Mononuclear cell (primary cell): ENCODE measurements around the gene MAP1S. TPM values are rescaled to one million over a fixed set of nuclear protein-coding genes. Genes with fewer than 3 reads are reported as not detected.

Experiments
- H3K27me3 ChIP-seq: 2 replicates; pipeline ENCODE4 v1.6.0; 2011; ENCODE audit warnings: low read length, control low read depth; ENCODE audit not compliant: insufficient read depth
- H3K4me1 ChIP-seq: 2 replicates; pipeline ENCODE4 v1.5.1; 2011; ENCODE audit warnings: mild to moderate bottlenecking, low read length, control low read depth; ENCODE audit not compliant: insufficient read depth
- H3K4me3 ChIP-seq: 2 replicates; pipeline ENCODE4 v1.5.1; 2011; ENCODE audit warnings: mild to moderate bottlenecking, low read length, moderate library complexity
- H3K9me3 ChIP-seq: 2 replicates; pipeline ENCODE4 v1.5.1; 2011; ENCODE audit warnings: low read depth, mild to moderate bottlenecking, control low read depth, low read length
- total RNA-seq: library from RNA; depleted of rRNA; stranded (reverse); fragments of >200 nt; gene quantifications from one replicate; pipeline ENCODE4 v1.2.3, GENCODE V29; 2012

Gene MAP1S
- total RNA-seq, 1 donor = 18.8 TPM

GRCh38 chr19:17686592-17687024 is 32.7 kb upstream of the MAP1S start:
- H3K27me3 ChIP-seq = peaks cover 53% of the 10 kb centered on the region

GRCh38 chr19:17687141-17687856 is 32.0 kb upstream of the MAP1S start:
- Histone ChIP-seq H3K4me3 (no peak overlapping the region), H3K27me3 (peaks cover 52% of the 10 kb centered on the region), H3K9me3 (no peaks in the 10 kb centered on the region), H3K4me1 (peaks cover 12% of the 10 kb centered on the region)

More at GRCh38 chr19:17686592-17687024, 32.7 kb upstream of the MAP1S start:
- Histone ChIP-seq H3K9me3 (no peaks in the 10 kb centered on the region), H3K4me3 (no peak overlapping the region), H3K4me1 (peaks cover 12% of the 10 kb centered on the region)

GRCh38 chr19:17687857-17688784 is 31.2 kb upstream of the MAP1S start, which contains the start of gene UNC13A:
Gene UNC13A, minus strand, starts transcription at chr19:17688354. Its CDS starts 155 bp downstream, at chr19:17688199.
- peaks cover 52% of the 10 kb centered on the region for H3K27me3 ChIP-seq
- no peaks in the 10 kb centered on the region for H3K9me3 ChIP-seq
- peaks cover 12% of the 10 kb centered on the region for H3K4me1 ChIP-seq
- H3K4me3 ChIP-seq = no peak within 1 kb of the TSS

- Histone ChIP-seq H3K9me3 (no peaks in the 10 kb centered on the region), H3K27me3 (peaks cover 47% of the 10 kb centered on the region), H3K4me1 (peaks cover 12% of the 10 kb centered on the region), H3K4me3 (no peak overlapping the region)
Observed at GRCh38 chr19:17688853-17689595, 30.3 kb upstream of the MAP1S start.

GRCh38 chr19:17692566-17692965 is 26.7 kb upstream of the MAP1S start:
- peaks cover 6% of the 10 kb centered on the region for H3K4me1 ChIP-seq
- peaks cover 18% of the 10 kb centered on the region for H3K27me3 ChIP-seq
- no peak overlapping the region for H3K4me3 ChIP-seq
- no peaks in the 10 kb centered on the region for H3K9me3 ChIP-seq

- H3K9me3 ChIP-seq = no peaks in the 10 kb centered on the region
- no peaks in the 10 kb centered on the region for H3K27me3 ChIP-seq
- no peak overlapping the region for H3K4me3 ChIP-seq
- H3K4me1 ChIP-seq = no peaks in the 10 kb centered on the region
Observed at GRCh38 chr19:17695198-17695597, 24.1 kb upstream of the MAP1S start.

GRCh38 chr19:17703824-17704463 is 15.3 kb upstream of the MAP1S start:
- no peaks in the 10 kb centered on the region for H3K9me3 ChIP-seq
- H3K4me3 ChIP-seq = no peak overlapping the region
- no peaks in the 10 kb centered on the region for H3K4me1 ChIP-seq
- no peaks in the 10 kb centered on the region for H3K27me3 ChIP-seq

- Histone ChIP-seq H3K9me3 (no peaks in the 10 kb centered on the region), H3K27me3 (no peaks in the 10 kb centered on the region), H3K4me1 (no peaks in the 10 kb centered on the region), H3K4me3 (no peak overlapping the region)
Observed at GRCh38 chr19:17706750-17707181, 12.5 kb upstream of the MAP1S start.

- Histone ChIP-seq H3K4me1 (peaks cover 6% of the 10 kb centered on the region), H3K27me3 (no peaks in the 10 kb centered on the region), H3K4me3 (no peak overlapping the region), H3K9me3 (no peaks in the 10 kb centered on the region)
Observed at GRCh38 chr19:17711851-17712250, 7.4 kb upstream of the MAP1S start.

- Histone ChIP-seq H3K4me1 (peaks cover 45% of the 10 kb centered on the region), H3K9me3 (no peaks in the 10 kb centered on the region), H3K4me3 (no peak overlapping the region), H3K27me3 (no peaks in the 10 kb centered on the region)
Observed at GRCh38 chr19:17716309-17716929, 2.9 kb upstream of the MAP1S start.

- Histone ChIP-seq H3K9me3 (no peaks in the 10 kb centered on the region), H3K27me3 (no peaks in the 10 kb centered on the region), H3K4me3 (no peak overlapping the region), H3K4me1 (peaks cover 56% of the 10 kb centered on the region)
Observed at GRCh38 chr19:17718550-17718946, 732 bp upstream of the MAP1S start.

- Histone ChIP-seq H3K27me3 (no peaks in the 10 kb centered on the region), H3K4me1 (peaks cover 56% of the 10 kb centered on the region), H3K4me3 (peak overlapping the region; percentile 67), H3K9me3 (no peaks in the 10 kb centered on the region)
Observed at GRCh38 chr19:17719730-17720400, 585 bp downstream of the MAP1S start.

GRCh38 chr19:17720440-17720839 is 1.2 kb downstream of the MAP1S start:
- H3K9me3 ChIP-seq = no peaks in the 10 kb centered on the region
- peak overlapping the region; percentile 67 for H3K4me3 ChIP-seq
- H3K4me1 ChIP-seq = peaks cover 56% of the 10 kb centered on the region
- H3K27me3 ChIP-seq = no peaks in the 10 kb centered on the region
